DLD1 (cell line): Measurements from ENCODE around the gene LSM14B.

Experiments used
- in situ Hi-C: cut with HindIII; loops from 2 replicates; pipeline ENCODE4 v1.10.0; 2017; ENCODE audit warnings: low sequenced_read_pairs

Gene LSM14B

GRCh38 chr20:62178316-62179161 lies 56.3 kb downstream of the LSM14B start:
- in situ Hi-C loops = no loop called here

DNA sequence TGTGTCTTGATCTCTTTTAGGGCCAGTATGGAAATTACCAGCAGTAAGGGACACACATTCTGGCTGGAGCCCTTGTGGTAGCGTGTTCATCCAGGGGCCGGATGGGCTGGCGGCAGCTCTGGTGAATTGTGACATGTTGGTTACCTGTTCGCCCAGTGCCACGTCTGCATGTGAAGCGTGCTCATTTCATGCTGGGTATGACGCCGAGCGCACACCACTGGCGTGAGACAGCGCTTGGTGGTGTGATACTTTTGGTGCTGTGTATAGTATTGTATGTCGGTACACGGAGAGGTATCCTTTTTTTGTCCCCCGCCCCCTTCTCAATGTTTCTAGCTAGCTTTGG lies 56.9 kb downstream of the LSM14B start:
- in situ Hi-C loops = no loop called here

- in situ Hi-C loops = no loop called here
Observed at GRCh38 chr20:62181808-62182207, 59.5 kb downstream of the LSM14B start.

GRCh38 chr20:62182469-62183425 lies 60.5 kb downstream of the LSM14B start, which contains the start of gene MTG2:
Gene MTG2 (plus strand): TSS chr20:62183028. CDS start chr20:62193421, 10,393 bp downstream.
- in situ Hi-C loops = no loop called here

GRCh38 chr20:62183426-62184142 lies 61.3 kb downstream of the LSM14B start:
- in situ Hi-C loops = no loop called here
